Astrocyte (in vitro differentiated cells and primary cell): Measurements from ENCODE around the gene COBL. TPM values are rescaled to one million over a fixed set of nuclear protein-coding genes. Genes with fewer than 3 reads are reported as not detected.

ENCODE experiments used
- DNase-seq: peaks from one replicate; pipeline ENCODE4 v3.0.0-alpha.2; 2010; ENCODE audit warnings: low read depth
- FAIRE-seq: peaks from 2 replicates; lab custom pipeline; 2011; peaks lifted over from hg19 to GRCh38; lab: Jason Lieb, UNC
- H2AFZ ChIP-seq: 2 replicates; pipeline ENCODE4 v1.6.0; 2012; ENCODE audit warnings: low read depth, low read length, inconsistent platforms
- H3K27ac ChIP-seq: 2 replicates; pipeline ENCODE4 v1.5.1; 2011; ENCODE audit warnings: low read depth, low read length, inconsistent platforms
- H3K27me3 ChIP-seq: 2 replicates; pipeline ENCODE4 v1.6.0; 2011; ENCODE audit warnings: low read length, inconsistent platforms; ENCODE audit not compliant: insufficient read depth
- H3K36me3 ChIP-seq: 2 replicates; pipeline ENCODE4 v1.5.1; 2011; ENCODE audit warnings: low read length, inconsistent platforms; ENCODE audit not compliant: insufficient read depth
- H3K4me1 ChIP-seq: 2 replicates; pipeline ENCODE4 v1.5.1; 2011; ENCODE audit warnings: low read length, inconsistent platforms; ENCODE audit not compliant: insufficient read depth
- H3K4me2 ChIP-seq: 2 replicates; pipeline ENCODE4 v1.6.0; 2012; ENCODE audit warnings: low read length, inconsistent platforms
- H3K4me3 ChIP-seq: 2 replicates; pipeline ENCODE4 v1.5.1; 2011; ENCODE audit warnings: low read depth, mild to moderate bottlenecking, low read length, inconsistent platforms; ENCODE audit not compliant: insufficient read depth
- H3K79me2 ChIP-seq: 2 replicates; pipeline ENCODE4 v1.6.0; 2012; ENCODE audit warnings: mild to moderate bottlenecking, low read length, inconsistent platforms; ENCODE audit not compliant: insufficient read depth
- H3K9ac ChIP-seq: 2 replicates; pipeline ENCODE4 v1.6.0; 2012; ENCODE audit warnings: mild to moderate bottlenecking, low read length, inconsistent platforms
- H3K9me3 ChIP-seq: 2 replicates; pipeline ENCODE4 v1.5.1; 2012; ENCODE audit warnings: low read depth, mild to moderate bottlenecking, low read length, inconsistent platforms; ENCODE audit not compliant: insufficient read depth
- H4K20me1 ChIP-seq: 2 replicates; pipeline ENCODE4 v1.6.0; 2012; ENCODE audit warnings: low read length, inconsistent platforms; ENCODE audit not compliant: insufficient read depth
- H3K27ac Mint-ChIP-seq: one replicate; pipeline ENCODE4 v1.8.0; 2021; ENCODE audit warnings: mild to moderate bottlenecking, mixed read lengths; ENCODE audit not compliant: unreplicated experiment
- H3K27me3 Mint-ChIP-seq: one replicate; pipeline ENCODE4 v1.8.0; 2021; ENCODE audit warnings: low read depth, mixed read lengths; ENCODE audit not compliant: unreplicated experiment
- H3K36me3 Mint-ChIP-seq: one replicate; pipeline ENCODE4 v1.8.0; 2021; ENCODE audit warnings: low read depth, mixed read lengths; ENCODE audit not compliant: unreplicated experiment
- H3K4me1 Mint-ChIP-seq: one replicate; pipeline ENCODE4 v1.8.0; 2021; ENCODE audit warnings: low read depth, mixed read lengths; ENCODE audit not compliant: unreplicated experiment
- H3K4me3 Mint-ChIP-seq: one replicate; pipeline ENCODE4 v1.8.0; 2021; ENCODE audit warnings: mild to moderate bottlenecking, moderate library complexity, mixed read lengths; ENCODE audit not compliant: unreplicated experiment
- H3K9me3 Mint-ChIP-seq: one replicate; pipeline ENCODE4 v1.8.0; 2021; ENCODE audit warnings: mild to moderate bottlenecking, mixed read lengths; ENCODE audit not compliant: unreplicated experiment
- CTCF ChIP-seq: IDR thresholded peaks from 2 replicates; pipeline ENCODE4 v1.5.1; 2011; ENCODE audit warnings: low read depth, mild to moderate bottlenecking, inconsistent platforms, low read length, moderate library complexity; ENCODE audit not compliant: insufficient read depth
- EZH2 ChIP-seq: IDR thresholded peaks from 2 replicates; pipeline ENCODE4 v1.6.1; 2012; ENCODE audit warnings: mild to moderate bottlenecking, low read length, inconsistent platforms; ENCODE audit not compliant: insufficient read depth
- total RNA-seq: library from RNA; stranded (reverse); gene quantifications from 2 replicates; pipeline ENCODE4 v1.2.1, GENCODE V29; 2021

The COBL gene
- total RNA-seq, 1 donor from 2014 or later, result 6.4 TPM

GRCh38 chr7:50978633-50979215, 337.9 kb downstream of the COBL start:
- no peak overlapping the region for H3K4me2 ChIP-seq
- no peak overlapping the region for H3K9ac ChIP-seq
- DNase-seq (peak; percentile 39), FAIRE-seq (no peak)
- H3K27me3 ChIP-seq, result no peaks in the 10 kb centered on the region
- Mint-ChIP-seq H3K27me3 (peaks cover 16% of the 10 kb centered on the region), H3K36me3 (no peaks in the 10 kb centered on the region), H3K27ac (no peak overlapping the region), H3K4me1 (no peaks in the 10 kb centered on the region), H3K9me3 (peaks cover 9% of the 10 kb centered on the region), H3K4me3 (no peak overlapping the region)
- H3K9me3 ChIP-seq, result peaks cover 3% of the 10 kb centered on the region
- no peaks in the 10 kb centered on the region for H3K4me1 ChIP-seq
- no peak overlapping the region for H3K27ac ChIP-seq
- H3K4me3 ChIP-seq, result no peak overlapping the region
- no peaks in the 10 kb centered on the region for H3K36me3 ChIP-seq
- no peak overlapping the region for H2AFZ ChIP-seq
- no peaks in the 10 kb centered on the region for H4K20me1 ChIP-seq
- no peaks in the 10 kb centered on the region for H3K79me2 ChIP-seq
- no peak for TF ChIP-seq EZH2
- TF ChIP-seq CTCF, result peak; percentile 36

GRCh38 chr7:50977421-50977820, 339.2 kb downstream of the COBL start:
- DNase-seq (no peak), FAIRE-seq (no peak)
- peaks cover 12% of the 10 kb centered on the region for H3K9me3 Mint-ChIP-seq
- H3K4me1 Mint-ChIP-seq, result no peaks in the 10 kb centered on the region
- Histone ChIP-seq H3K27ac (no peak overlapping the region), H2AFZ (no peak overlapping the region), H4K20me1 (no peaks in the 10 kb centered on the region), H3K9me3 (peaks cover 3% of the 10 kb centered on the region), H3K9ac (no peak overlapping the region), H3K27me3 (no peaks in the 10 kb centered on the region), H3K4me3 (no peak overlapping the region), H3K36me3 (no peaks in the 10 kb centered on the region), H3K79me2 (no peaks in the 10 kb centered on the region), H3K4me2 (no peak overlapping the region), H3K4me1 (no peaks in the 10 kb centered on the region)
- H3K27me3 Mint-ChIP-seq, result peaks cover 21% of the 10 kb centered on the region
- no peak overlapping the region for H3K27ac Mint-ChIP-seq
- no peak overlapping the region for H3K4me3 Mint-ChIP-seq
- H3K36me3 Mint-ChIP-seq, result no peaks in the 10 kb centered on the region
- TF ChIP-seq CTCF (no peak), EZH2 (no peak)

GRCh38 chr7:50976064-50976463, 340.5 kb downstream of the COBL start:
- TF ChIP-seq EZH2 (no peak), CTCF (no peak)
- Histone ChIP-seq H3K79me2 (no peaks in the 10 kb centered on the region), H2AFZ (no peak overlapping the region), H3K4me1 (no peaks in the 10 kb centered on the region), H3K9ac (no peak overlapping the region), H3K27ac (no peak overlapping the region), H3K4me3 (no peak overlapping the region), H3K9me3 (peaks cover 3% of the 10 kb centered on the region), H3K36me3 (no peaks in the 10 kb centered on the region), H3K27me3 (no peaks in the 10 kb centered on the region), H3K4me2 (no peak overlapping the region), H4K20me1 (no peaks in the 10 kb centered on the region)
- H3K9me3 Mint-ChIP-seq, result peaks cover 12% of the 10 kb centered on the region
- no peak overlapping the region for H3K4me3 Mint-ChIP-seq
- no peaks in the 10 kb centered on the region for H3K36me3 Mint-ChIP-seq
- H3K27me3 Mint-ChIP-seq, result peaks cover 17% of the 10 kb centered on the region
- DNase-seq (no peak), FAIRE-seq (no peak)
- no peaks in the 10 kb centered on the region for H3K4me1 Mint-ChIP-seq
- H3K27ac Mint-ChIP-seq, result no peak overlapping the region
